Measurements from ENCODE around the gene APOBEC3G. TPM values are rescaled to one million over a fixed set of nuclear protein-coding genes. Genes with fewer than 3 reads are reported as not detected.

APOBEC3G gene
- total and polyA plus RNA-seq, 2 experiments from 2014 or later = 7.1 to 12.2 TPM

GRCh38 chr22:39129081-39129480, 52.0 kb downstream of the APOBEC3G start:
- no peaks in the 10 kb centered on the region for H3K36me3 ChIP-seq
- no peaks in the 10 kb centered on the region for H3K9me3 ChIP-seq (ENCODE audit: low read depth)
- no peaks in the 10 kb centered on the region for H3K27me3 ChIP-seq
- H3K4me1 ChIP-seq (ENCODE audit: low read depth) = peaks cover 18% of the 10 kb centered on the region
- no peak for DNase-seq (ENCODE audit: low read depth in 1 of 2, low spot score in 1 of 2)
- no peak for TF ChIP-seq CTCF (IDR thresholded peaks at IDR 0.05; ENCODE audit: low read depth, low read length)
- H3K4me3 ChIP-seq = no peak overlapping the region
- H3K27ac ChIP-seq = no peak overlapping the region

GRCh38 chr22:39129746-39130145, 52.7 kb downstream of the APOBEC3G start:
- H3K27me3 ChIP-seq = no peaks in the 10 kb centered on the region
- no peak overlapping the region for H3K4me3 ChIP-seq
- peak overlapping the region; percentile 73 for H3K27ac ChIP-seq
- no peaks in the 10 kb centered on the region for H3K9me3 ChIP-seq (ENCODE audit: low read depth)
- H3K36me3 ChIP-seq = no peaks in the 10 kb centered on the region
- peaks cover 18% of the 10 kb centered on the region for H3K4me1 ChIP-seq (ENCODE audit: low read depth)
- no peak for TF ChIP-seq CTCF (IDR thresholded peaks at IDR 0.05; ENCODE audit: low read depth, low read length)
- no peak for DNase-seq (ENCODE audit: low read depth in 1 of 2, low spot score in 1 of 2)

- no peaks in the 10 kb centered on the region for H3K27me3 ChIP-seq
- peaks cover 18% of the 10 kb centered on the region for H3K4me1 ChIP-seq (ENCODE audit: low read depth)
- H3K27ac ChIP-seq = peak overlapping the region; percentile 73
- no peak overlapping the region for H3K4me3 ChIP-seq
- no peak for TF ChIP-seq CTCF (IDR thresholded peaks at IDR 0.05; ENCODE audit: low read depth, low read length)
- H3K36me3 ChIP-seq = no peaks in the 10 kb centered on the region
- no peaks in the 10 kb centered on the region for H3K9me3 ChIP-seq (ENCODE audit: low read depth)
- no peak for DNase-seq (ENCODE audit: low read depth in 1 of 2, low spot score in 1 of 2)
Observed at GRCh38 chr22:39130152-39130704, 53.2 kb downstream of the APOBEC3G start.

- H3K27ac ChIP-seq = peak overlapping the region; percentile 73
- DNase-seq (ENCODE audit: low read depth in 1 of 2, low spot score in 1 of 2) = peak in 1 of 2 donors; percentile 58
Observed at GRCh38 chr22:39130892-39131855, 54.1 kb downstream of the APOBEC3G start.

GRCh38 chr22:39132281-39132680, 55.2 kb downstream of the APOBEC3G start:
- H3K36me3 ChIP-seq = no peaks in the 10 kb centered on the region
- no peak for DNase-seq (ENCODE audit: low read depth in 1 of 2, low spot score in 1 of 2)
- no peak overlapping the region for H3K4me3 ChIP-seq
- no peaks in the 10 kb centered on the region for H3K27me3 ChIP-seq
- H3K4me1 ChIP-seq (ENCODE audit: low read depth) = peaks cover 14% of the 10 kb centered on the region
- no peaks in the 10 kb centered on the region for H3K9me3 ChIP-seq (ENCODE audit: low read depth)
- H3K27ac ChIP-seq = no peak overlapping the region
- no peak for TF ChIP-seq CTCF (IDR thresholded peaks at IDR 0.05; ENCODE audit: low read depth, low read length)

More at GRCh38 chr22:39130892-39131855, 54.1 kb downstream of the APOBEC3G start:
- Histone ChIP-seq H3K4me1 (ENCODE audit: low read depth) (peaks cover 18% of the 10 kb centered on the region), H3K9me3 (ENCODE audit: low read depth) (no peaks in the 10 kb centered on the region), H3K4me3 (no peak overlapping the region), H3K36me3 (no peaks in the 10 kb centered on the region), H3K27me3 (no peaks in the 10 kb centered on the region)
- TF ChIP-seq CTCF (IDR thresholded peaks at IDR 0.05; ENCODE audit: low read depth, low read length) = no peak
